ENCODE results near the gene ZBTB20. TPM values are rescaled to one million over a fixed set of nuclear protein-coding genes. Genes with fewer than 3 reads are reported as not detected.
A peak's percentile ranks its signal among the peaks of the same experiment; 100 is the strongest.

ZBTB20 gene
- 123 and 148 TPM in 2 replicates for total RNA-seq
- total RNA-seq (2013): 50.8 TPM
- polyA plus RNA-seq: 4.0 and 4.6 TPM in 2 replicates
- polyA minus RNA-seq: 91.7 and 92.5 TPM in 2 replicates

DNA sequence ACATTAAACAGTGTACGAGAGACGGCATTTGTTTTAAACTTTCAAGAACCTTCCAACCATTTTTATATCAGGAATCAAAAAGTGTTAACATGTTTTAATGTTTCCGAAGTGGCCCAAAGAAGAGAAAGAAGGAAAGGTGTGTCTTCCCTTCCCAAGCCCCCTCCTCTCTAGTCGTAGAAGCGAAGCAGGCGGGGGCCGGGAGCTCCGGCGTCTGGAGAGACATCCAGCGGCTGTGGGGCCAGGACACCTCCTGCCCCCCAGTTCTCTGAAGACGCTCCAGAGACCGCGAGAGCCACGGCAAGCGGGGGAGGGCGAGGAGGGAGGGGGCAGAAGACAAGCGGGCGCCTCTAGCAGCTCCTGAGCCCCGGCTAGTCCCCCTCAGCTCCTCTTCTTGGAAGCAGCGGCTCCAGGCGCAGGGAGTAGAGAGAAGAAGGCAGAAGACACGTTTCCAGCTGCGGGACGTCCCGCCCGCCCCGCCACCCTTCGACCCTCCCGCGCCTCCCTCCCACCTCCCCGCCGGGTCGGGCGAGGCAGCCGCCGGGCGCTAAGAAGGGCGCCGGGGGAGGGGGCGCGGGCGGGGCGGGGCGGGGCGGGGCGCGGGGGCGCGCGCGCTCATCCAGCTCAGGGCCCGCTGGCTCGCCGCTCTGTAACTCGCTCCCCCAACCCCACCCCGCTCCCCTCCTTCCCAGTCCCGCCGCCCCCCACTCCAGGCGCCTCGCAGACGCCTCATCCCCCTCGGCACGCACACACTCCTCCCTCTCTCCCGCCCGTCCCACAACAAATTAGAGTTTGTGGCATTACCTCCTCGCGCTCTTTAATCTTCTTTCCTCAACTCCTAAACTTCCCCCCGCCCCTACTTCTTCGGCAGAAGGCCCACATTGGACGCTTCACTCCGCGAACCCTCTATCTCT, at the start of gene ZBTB20:
TSS of gene ZBTB20 (minus strand) at position 871 of the 911 bp plus-strand sequence.
- H3K4me2 ChIP-seq (replicated peaks; ENCODE audit: low read depth, low read length, poor library complexity, severe bottlenecking): peak within 1 kb of the TSS; percentile 78
- H3K27me3 ChIP-seq (replicated peaks in 1 of 4; ENCODE audit: control extremely low read depth in 1 of 4, control insufficient read depth in 3 of 4, insufficient read depth in 4 of 4, low read length in 3 of 4): no peaks in the 10 kb centered on the region
- DNase-seq: peak; percentile 83
- H3K9me3 ChIP-seq (ENCODE audit: control extremely low read depth in 1 of 3, control insufficient read depth in 2 of 3, insufficient read depth in 1 of 3, low read length in 2 of 3): peaks cover 0 to 4% (median 0%) of the 10 kb centered on the region in 3 donors
- Mint-ChIP-seq H3K4me1 (peaks cover 34% of the 10 kb centered on the region), H3K4me3 (peak within 1 kb of the TSS; percentile 90), H3K9me3 (ENCODE audit: insufficient read depth) (no peaks in the 10 kb centered on the region), H3K27ac (peak within 1 kb of the TSS; percentile 97), H3K27me3 (no peaks in the 10 kb centered on the region)
- H2AFZ ChIP-seq (ENCODE audit: insufficient read depth, low read depth, low read length, poor library complexity, severe bottlenecking): peak within 1 kb of the TSS; percentile 74
- H3K9ac ChIP-seq (ENCODE audit: low read length): peak within 1 kb of the TSS; percentile 89
- no peaks in the 10 kb centered on the region for H4K20me1 ChIP-seq (ENCODE audit: control insufficient read depth, insufficient read depth, low read length, poor library complexity, severe bottlenecking)
- intact Hi-C loops (cut with micrococcal nuclease): loop anchor here (1.0 to 10.0 kb wide), 8 partner anchors 40 to 1312 kb away; partner anchors contain the start of genes CCDC191, GRAMD1C, QTRT2 and TIGIT
- H3K79me2 ChIP-seq (ENCODE audit: control insufficient read depth, insufficient read depth, low read length): peaks cover 54% of the 10 kb centered on the region
- H3K36me3 ChIP-seq (replicated peaks in 1 of 2; ENCODE audit: control extremely low read depth in 1 of 2, control insufficient read depth in 1 of 2, extremely low read depth in 1 of 2, insufficient read depth in 2 of 2, low read length in 1 of 2): peaks cover 0 to 2% of the 10 kb centered on the region in 2 experiments
- WGBS (ENCODE audit: insufficient coverage): under 1% methylated on average over 29 of the region's 72 CpGs
- H3K4me1 ChIP-seq (ENCODE audit: control insufficient read depth in 2 of 2, insufficient read depth in 2 of 2, low read length in 2 of 2): peaks cover 11 to 20% of the 10 kb centered on the region in 2 donors
- ChIA-PET POLR2A (interaction anchor here (0.6 to 2.1 kb wide), 7 partner anchors 41 to 737 kb away, joined by 4 to 18 read pairs (median 8); no protein-coding TSS in a partner anchor), CTCF (interaction anchor here (1.1 to 1.4 kb wide), 2 partner anchors 53 to 55 kb away, joined by 3 read pairs; no protein-coding TSS in a partner anchor)
- peak; percentile 22 for ATAC-seq (ENCODE audit: low read depth)
- H3K4me3 ChIP-seq (ENCODE audit: control extremely low read depth in 1 of 5, extremely low read depth in 1 of 5, insufficient read depth in 1 of 5, low read depth in 2 of 5, low read length in 4 of 5): peak within 1 kb of the TSS; percentile 82 to 96 (median 86)
- peak within 1 kb of the TSS; percentile 97 to 99 for H3K27ac ChIP-seq (ENCODE audit: low read length in 2 of 2)
- no peak for TF ChIP-seq EZH2 (IDR thresholded peaks at IDR 0.05; ENCODE audit: borderline replicate concordance, insufficient read depth, low read depth, low read length, poor library complexity, severe bottlenecking)
- TF ChIP-seq, protein P1, sequence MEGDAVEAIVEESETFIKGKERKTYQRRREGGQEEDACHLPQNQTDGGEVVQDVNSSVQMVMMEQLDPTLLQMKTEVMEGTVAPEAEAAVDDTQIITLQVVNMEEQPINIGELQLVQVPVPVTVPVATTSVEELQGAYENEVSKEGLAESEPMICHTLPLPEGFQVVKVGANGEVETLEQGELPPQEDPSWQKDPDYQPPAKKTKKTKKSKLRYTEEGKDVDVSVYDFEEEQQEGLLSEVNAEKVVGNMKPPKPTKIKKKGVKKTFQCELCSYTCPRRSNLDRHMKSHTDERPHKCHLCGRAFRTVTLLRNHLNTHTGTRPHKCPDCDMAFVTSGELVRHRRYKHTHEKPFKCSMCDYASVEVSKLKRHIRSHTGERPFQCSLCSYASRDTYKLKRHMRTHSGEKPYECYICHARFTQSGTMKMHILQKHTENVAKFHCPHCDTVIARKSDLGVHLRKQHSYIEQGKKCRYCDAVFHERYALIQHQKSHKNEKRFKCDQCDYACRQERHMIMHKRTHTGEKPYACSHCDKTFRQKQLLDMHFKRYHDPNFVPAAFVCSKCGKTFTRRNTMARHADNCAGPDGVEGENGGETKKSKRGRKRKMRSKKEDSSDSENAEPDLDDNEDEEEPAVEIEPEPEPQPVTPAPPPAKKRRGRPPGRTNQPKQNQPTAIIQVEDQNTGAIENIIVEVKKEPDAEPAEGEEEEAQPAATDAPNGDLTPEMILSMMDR (IDR thresholded peaks at IDR 0.05): no peak

Data from B cell (primary cell).